Measurements from ENCODE around the gene MRPL41.

Gene MRPL41

DNA sequence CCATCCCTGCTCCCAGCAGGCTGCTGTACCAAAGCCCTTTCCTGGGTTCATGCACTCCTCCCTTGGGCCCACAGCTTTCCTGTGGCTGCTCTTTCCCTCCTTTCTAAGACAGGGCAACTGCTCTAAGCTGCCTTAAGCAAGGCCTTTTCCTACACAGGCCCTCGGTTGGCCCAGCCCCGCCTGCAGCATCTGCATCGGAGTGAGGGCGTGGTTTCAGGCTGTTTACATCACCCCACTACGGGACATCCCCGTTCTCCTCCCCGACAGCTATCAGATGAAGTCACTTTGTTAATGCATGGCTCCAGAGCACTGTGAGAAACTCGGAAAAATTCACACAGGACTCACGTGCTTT, 23.7 kb downstream of the MRPL41 start:
- H3K36me3 ChIP-seq (ENCODE audit: insufficient read depth, low read length) = peaks cover 43% of the 10 kb centered on the region
- no peak overlapping the region for H3K4me3 ChIP-seq (ENCODE audit: low read length)

GRCh38 chr9:137575716-137576411, 24.2 kb downstream of the MRPL41 start:
- no peaks in the 10 kb centered on the region for H3K9me3 ChIP-seq (ENCODE audit: low read length)
- H3K36me3 ChIP-seq (ENCODE audit: insufficient read depth, low read length) = peaks cover 38% of the 10 kb centered on the region
- H3K27me3 ChIP-seq (ENCODE audit: insufficient read depth, low read length) = no peaks in the 10 kb centered on the region
- H2AFZ ChIP-seq (ENCODE audit: low read depth, low read length) = no peak overlapping the region
- peaks cover 12% of the 10 kb centered on the region for H3K4me1 ChIP-seq (ENCODE audit: insufficient read depth, low read length)
- no peak overlapping the region for H3K4me3 ChIP-seq (ENCODE audit: low read length)

More for the DNA sequence above, 23.7 kb downstream of the MRPL41 start:
- no peaks in the 10 kb centered on the region for H3K9me3 ChIP-seq (ENCODE audit: low read length)
- no peaks in the 10 kb centered on the region for H3K27me3 ChIP-seq (ENCODE audit: insufficient read depth, low read length)
- no peak overlapping the region for H2AFZ ChIP-seq (ENCODE audit: low read depth, low read length)
- peaks cover 12% of the 10 kb centered on the region for H3K4me1 ChIP-seq (ENCODE audit: insufficient read depth, low read length)

DNA sequence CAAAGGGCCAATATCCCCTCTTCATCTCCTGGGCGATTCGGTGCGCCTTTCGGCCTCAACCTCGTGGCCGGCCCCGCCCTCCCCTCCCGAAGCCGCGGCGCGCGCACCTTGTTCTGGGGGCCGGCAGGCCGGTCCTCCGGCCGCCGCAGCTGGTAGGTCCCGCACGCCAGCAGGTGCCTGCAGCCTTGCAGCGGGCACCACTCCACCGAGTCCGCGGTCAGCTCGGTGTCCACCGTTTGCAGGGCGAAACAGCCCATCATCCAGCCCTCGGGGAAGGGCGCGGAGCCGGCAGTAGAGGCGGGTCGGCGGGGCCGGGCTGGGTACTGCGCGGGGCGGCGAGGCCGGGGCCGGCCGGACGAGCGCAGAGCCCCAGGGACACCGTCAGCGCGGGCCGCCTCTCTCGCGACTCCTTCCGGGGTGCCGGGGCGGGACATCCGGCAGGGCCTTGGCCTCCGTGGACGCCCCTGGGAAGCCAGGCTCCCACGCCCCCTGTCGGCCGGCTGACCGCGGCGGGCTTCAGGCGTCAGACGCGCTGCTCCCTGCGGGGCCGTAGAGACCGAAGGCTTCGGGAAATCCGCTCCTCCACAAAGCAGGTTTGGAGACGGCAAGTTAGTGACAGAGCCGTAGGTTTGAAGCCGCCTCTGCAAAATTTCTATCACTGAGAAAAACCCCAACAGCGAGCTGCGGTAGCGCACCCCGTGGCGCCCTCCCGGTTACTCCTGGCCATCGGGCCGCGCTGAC, 27.0 kb downstream of the MRPL41 start, which contains the start of gene DPH7:
Gene DPH7, minus strand, starts transcription at position 408 of the 741 bp plus-strand sequence. Its CDS starts 148 bp downstream, at position 260.
- Histone ChIP-seq H3K36me3 (ENCODE audit: insufficient read depth, low read length) (peaks cover 47% of the 10 kb centered on the region), H3K27me3 (ENCODE audit: insufficient read depth, low read length) (no peaks in the 10 kb centered on the region), H2AFZ (ENCODE audit: low read depth, low read length) (peak within 1 kb of the TSS; percentile 73)

DNA sequence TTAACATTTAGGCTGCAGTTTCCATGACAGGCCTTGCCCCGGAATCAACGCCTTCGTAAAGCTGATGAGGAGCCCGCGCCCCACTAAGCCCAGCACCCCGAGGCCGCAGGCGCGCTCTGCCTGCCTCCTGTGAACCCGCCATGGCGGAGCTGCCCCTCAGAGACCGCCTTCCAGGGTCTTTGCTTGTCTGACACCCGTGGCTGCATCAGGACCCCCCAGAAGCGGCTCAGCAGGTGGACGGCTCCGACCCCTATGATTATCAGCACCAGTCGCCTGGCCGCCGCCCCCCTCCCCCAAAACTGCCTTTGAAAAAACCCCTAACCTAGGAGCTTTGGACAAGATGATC, 27.6 kb downstream of the MRPL41 start:
- H3K36me3 ChIP-seq (ENCODE audit: insufficient read depth, low read length) = peaks cover 45% of the 10 kb centered on the region
- H3K9me3 ChIP-seq (ENCODE audit: low read length) = no peaks in the 10 kb centered on the region
- peak overlapping the region; percentile 73 for H2AFZ ChIP-seq (ENCODE audit: low read depth, low read length)
- H3K4me3 ChIP-seq (ENCODE audit: low read length) = peak overlapping the region; percentile 86
- no peaks in the 10 kb centered on the region for H3K27me3 ChIP-seq (ENCODE audit: insufficient read depth, low read length)
- H3K4me1 ChIP-seq (ENCODE audit: insufficient read depth, low read length) = peaks cover 12% of the 10 kb centered on the region

More for the DNA sequence above, 27.0 kb downstream of the MRPL41 start, which contains the start of gene DPH7:
- peak within 1 kb of the TSS; percentile 86 for H3K4me3 ChIP-seq (ENCODE audit: low read length)
- peaks cover 12% of the 10 kb centered on the region for H3K4me1 ChIP-seq (ENCODE audit: insufficient read depth, low read length)
- no peaks in the 10 kb centered on the region for H3K9me3 ChIP-seq (ENCODE audit: low read length)

DNA sequence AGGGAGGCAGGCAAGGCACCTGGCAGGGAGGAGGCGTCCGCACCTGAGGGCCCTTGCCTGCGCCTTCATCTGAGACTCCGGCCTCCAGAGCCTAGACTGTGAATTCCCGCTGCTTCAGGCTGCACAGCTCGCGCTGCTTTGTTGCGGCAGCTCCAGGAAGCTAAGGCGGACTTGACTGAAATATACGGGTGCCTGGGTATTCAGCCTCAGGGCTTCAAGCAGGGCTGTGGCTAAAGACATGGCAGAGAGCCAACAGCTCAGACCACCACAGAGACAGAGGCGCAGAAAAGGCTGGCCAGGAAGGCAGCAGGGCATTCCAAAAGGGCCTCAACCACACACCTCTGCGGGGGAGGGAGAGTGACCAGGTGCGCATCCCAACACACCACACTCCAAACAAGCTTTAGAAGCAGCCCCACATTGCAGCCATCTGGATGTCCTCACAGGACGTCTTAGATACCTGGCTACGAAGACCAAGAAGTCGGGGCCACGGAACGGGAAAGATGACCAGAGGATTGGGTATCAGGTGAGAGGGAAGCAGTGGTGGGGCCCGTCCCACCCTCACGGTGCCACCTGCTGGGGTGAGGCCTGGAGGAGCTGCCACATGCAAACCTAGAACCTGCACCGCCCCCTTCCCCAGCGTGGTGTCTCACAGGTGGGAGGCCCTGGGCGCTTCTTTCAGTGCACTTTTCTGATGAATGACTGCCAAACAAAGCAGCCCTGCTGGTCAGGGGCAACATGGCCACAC, 28.7 kb downstream of the MRPL41 start:
- Histone ChIP-seq H3K9me3 (ENCODE audit: low read length) (no peaks in the 10 kb centered on the region), H2AFZ (ENCODE audit: low read depth, low read length) (no peak overlapping the region), H3K4me3 (ENCODE audit: low read length) (no peak overlapping the region)

GRCh38 chr9:137580954-137581322, 29.3 kb downstream of the MRPL41 start:
- Histone ChIP-seq H3K36me3 (ENCODE audit: insufficient read depth, low read length) (peaks cover 40% of the 10 kb centered on the region), H3K9me3 (ENCODE audit: low read length) (no peaks in the 10 kb centered on the region), H3K27me3 (ENCODE audit: insufficient read depth, low read length) (no peaks in the 10 kb centered on the region), H2AFZ (ENCODE audit: low read depth, low read length) (no peak overlapping the region), H3K4me1 (ENCODE audit: insufficient read depth, low read length) (peaks cover 12% of the 10 kb centered on the region), H3K4me3 (ENCODE audit: low read length) (no peak overlapping the region)

More for the DNA sequence above, 28.7 kb downstream of the MRPL41 start:
- H3K36me3 ChIP-seq (ENCODE audit: insufficient read depth, low read length) = peaks cover 40% of the 10 kb centered on the region
- H3K27me3 ChIP-seq (ENCODE audit: insufficient read depth, low read length) = no peaks in the 10 kb centered on the region
- H3K4me1 ChIP-seq (ENCODE audit: insufficient read depth, low read length) = peaks cover 12% of the 10 kb centered on the region

DNA sequence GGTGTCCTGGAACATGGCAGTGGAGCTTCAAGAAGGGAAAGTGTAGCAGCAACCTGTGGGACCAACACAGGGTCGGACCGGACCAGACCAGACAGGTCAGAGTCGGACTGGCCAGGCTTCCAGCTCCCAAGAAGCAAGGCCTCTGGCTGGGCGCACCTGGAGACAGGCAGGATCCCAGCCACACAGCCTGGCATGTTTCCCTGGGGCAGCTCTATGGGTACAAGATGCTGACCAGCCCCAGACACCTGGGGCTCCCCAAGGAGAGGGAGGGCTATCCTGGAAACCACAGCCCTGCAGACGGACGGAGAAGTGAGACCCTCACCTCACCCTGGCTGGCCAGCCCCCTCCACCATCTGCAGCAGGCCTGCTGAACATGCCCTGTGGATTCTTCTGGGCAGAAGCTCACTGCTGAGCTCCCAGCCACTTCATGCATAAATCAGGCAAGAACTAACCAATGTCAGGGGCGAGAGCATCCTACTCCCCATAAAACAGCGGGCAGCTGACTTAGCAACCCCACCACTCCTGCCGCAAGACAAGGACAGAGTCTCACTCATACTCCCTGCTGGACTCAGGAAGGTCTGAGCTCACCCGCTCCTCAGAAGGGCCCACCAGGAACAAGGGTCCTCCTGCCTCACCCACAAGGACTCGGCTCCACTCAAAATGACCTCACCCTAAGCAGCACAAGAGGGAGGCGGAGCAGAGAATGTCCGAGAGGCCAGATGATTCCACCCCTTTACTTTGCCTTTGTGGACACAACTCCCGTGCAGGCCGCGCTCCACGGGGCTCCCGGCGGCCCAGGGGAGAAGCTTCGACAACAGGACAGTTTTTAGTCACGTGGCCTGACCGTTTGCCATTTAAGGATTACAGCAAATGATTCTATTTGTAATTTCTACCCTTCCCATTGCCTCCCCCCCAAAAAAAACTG, 29.9 kb downstream of the MRPL41 start:
- Histone ChIP-seq H3K36me3 (ENCODE audit: insufficient read depth, low read length) (peaks cover 44% of the 10 kb centered on the region), H3K9me3 (ENCODE audit: low read length) (no peaks in the 10 kb centered on the region), H3K4me3 (ENCODE audit: low read length) (no peak overlapping the region), H3K27me3 (ENCODE audit: insufficient read depth, low read length) (no peaks in the 10 kb centered on the region), H2AFZ (ENCODE audit: low read depth, low read length) (no peak overlapping the region), H3K4me1 (ENCODE audit: insufficient read depth, low read length) (peaks cover 12% of the 10 kb centered on the region)

DNA sequence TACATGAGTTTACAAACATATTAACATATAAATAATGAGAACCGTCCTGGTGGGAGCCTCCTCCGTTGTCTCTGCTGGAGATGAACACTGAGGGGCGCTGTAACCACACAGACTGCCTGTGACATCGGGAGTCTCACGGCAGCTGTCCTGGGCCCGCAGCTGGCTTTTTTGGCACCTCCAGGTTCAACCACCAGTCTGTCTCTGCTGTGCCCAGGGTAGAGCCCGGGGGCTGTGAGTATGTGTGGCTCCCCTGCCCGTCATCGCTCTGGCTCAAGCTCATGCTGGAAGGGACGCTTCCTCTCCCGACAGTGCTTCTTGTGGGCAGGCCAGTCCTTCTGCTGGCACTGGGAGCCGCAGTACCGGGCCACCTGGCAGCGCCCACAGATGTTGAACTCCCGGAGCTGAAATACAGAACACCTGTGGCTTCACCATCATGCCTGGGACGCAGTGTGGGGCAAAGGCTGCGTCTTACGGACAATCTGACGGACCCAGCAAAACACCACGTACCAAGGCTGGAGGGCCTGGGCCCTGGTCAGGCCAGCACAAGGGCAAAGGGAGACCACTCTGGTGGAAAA, 30.7 kb downstream of the MRPL41 start:
- H3K9me3 ChIP-seq (ENCODE audit: low read length) = no peaks in the 10 kb centered on the region
- H3K4me1 ChIP-seq (ENCODE audit: insufficient read depth, low read length) = peaks cover 6% of the 10 kb centered on the region
- H3K27me3 ChIP-seq (ENCODE audit: insufficient read depth, low read length) = no peaks in the 10 kb centered on the region
- H3K36me3 ChIP-seq (ENCODE audit: insufficient read depth, low read length) = peaks cover 51% of the 10 kb centered on the region
- no peak overlapping the region for H3K4me3 ChIP-seq (ENCODE audit: low read length)
- no peak overlapping the region for H2AFZ ChIP-seq (ENCODE audit: low read depth, low read length)

DNA sequence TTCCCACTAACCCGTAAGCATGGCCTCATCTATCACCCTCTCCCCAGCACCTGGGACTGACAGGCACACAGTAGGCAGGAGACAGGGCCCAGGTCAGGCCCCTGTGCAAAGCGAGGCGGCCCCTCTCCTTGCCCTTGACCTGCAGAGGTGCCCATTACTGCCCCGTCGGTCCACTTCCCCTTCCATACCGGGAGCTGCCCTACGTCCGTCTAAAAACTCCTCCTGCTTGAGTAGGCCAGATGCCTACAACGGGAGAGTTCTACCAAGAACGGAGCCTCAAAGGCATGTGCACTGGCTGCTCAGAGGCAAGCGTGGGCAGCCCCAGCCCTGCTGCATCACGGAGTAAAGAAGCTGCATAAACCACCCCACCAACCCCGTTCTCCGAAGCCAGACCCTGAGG, 31.7 kb downstream of the MRPL41 start:
- Histone ChIP-seq H3K9me3 (ENCODE audit: low read length) (no peaks in the 10 kb centered on the region), H3K36me3 (ENCODE audit: insufficient read depth, low read length) (peaks cover 61% of the 10 kb centered on the region), H3K4me3 (ENCODE audit: low read length) (no peak overlapping the region), H3K27me3 (ENCODE audit: insufficient read depth, low read length) (no peaks in the 10 kb centered on the region), H2AFZ (ENCODE audit: low read depth, low read length) (no peak overlapping the region), H3K4me1 (ENCODE audit: insufficient read depth, low read length) (no peaks in the 10 kb centered on the region)

DNA sequence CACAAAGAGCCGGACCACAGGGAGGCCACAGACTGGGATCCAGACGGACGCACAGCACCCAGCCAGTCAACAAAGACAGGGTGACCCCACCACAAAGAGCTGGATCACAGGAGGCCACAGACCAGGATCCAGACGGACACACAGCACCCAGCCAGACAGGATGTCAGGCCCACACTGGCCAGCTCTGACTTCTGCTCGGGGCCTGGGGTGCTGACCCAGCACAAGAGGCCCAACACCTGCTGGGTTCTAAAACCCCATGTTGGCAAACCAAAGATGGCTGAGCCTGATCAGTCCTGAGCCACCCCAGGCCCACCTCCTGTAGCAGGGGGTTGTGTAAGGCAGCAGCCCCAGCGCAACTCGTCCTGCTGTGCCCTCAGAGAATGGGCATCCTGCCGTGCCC, 32.3 kb downstream of the MRPL41 start:
- H3K4me1 ChIP-seq (ENCODE audit: insufficient read depth, low read length) = peaks cover 4% of the 10 kb centered on the region
- peaks cover 67% of the 10 kb centered on the region for H3K36me3 ChIP-seq (ENCODE audit: insufficient read depth, low read length)
- no peak overlapping the region for H2AFZ ChIP-seq (ENCODE audit: low read depth, low read length)
- no peaks in the 10 kb centered on the region for H3K9me3 ChIP-seq (ENCODE audit: low read length)
- H3K27me3 ChIP-seq (ENCODE audit: insufficient read depth, low read length) = no peaks in the 10 kb centered on the region
- H3K4me3 ChIP-seq (ENCODE audit: low read length) = no peak overlapping the region

GRCh38 chr9:137586854-137587253, 35.2 kb downstream of the MRPL41 start:
- Histone ChIP-seq H3K36me3 (ENCODE audit: insufficient read depth, low read length) (peaks cover 59% of the 10 kb centered on the region), H3K4me3 (ENCODE audit: low read length) (no peak overlapping the region), H3K4me1 (ENCODE audit: insufficient read depth, low read length) (peaks cover 14% of the 10 kb centered on the region), H3K9me3 (ENCODE audit: low read length) (no peaks in the 10 kb centered on the region), H2AFZ (ENCODE audit: low read depth, low read length) (no peak overlapping the region), H3K27me3 (ENCODE audit: insufficient read depth, low read length) (no peaks in the 10 kb centered on the region)

GRCh38 chr9:137588311-137588710, 36.6 kb downstream of the MRPL41 start:
- no peak overlapping the region for H3K4me3 ChIP-seq (ENCODE audit: low read length)
- H3K27me3 ChIP-seq (ENCODE audit: insufficient read depth, low read length) = no peaks in the 10 kb centered on the region
- peaks cover 14% of the 10 kb centered on the region for H3K4me1 ChIP-seq (ENCODE audit: insufficient read depth, low read length)
- no peaks in the 10 kb centered on the region for H3K9me3 ChIP-seq (ENCODE audit: low read length)
- H2AFZ ChIP-seq (ENCODE audit: low read depth, low read length) = no peak overlapping the region
- H3K36me3 ChIP-seq (ENCODE audit: insufficient read depth, low read length) = peaks cover 48% of the 10 kb centered on the region

All from neuron (in vitro differentiated cells).